ENCODE data around the gene CHEK2.
A peak's percentile ranks its signal among the peaks of the same experiment; 100 is the strongest.

The CHEK2 gene

GRCh38 chr22:28741785-28742561 lies at the start of gene CHEK2, which contains the start of gene HSCB:
TSS of gene CHEK2 (minus strand) at chr22:28741820. CDS start at chr22:28734721, 7,099 bp downstream.
TSS of gene HSCB (plus strand) at chr22:28742039. CDS start at chr22:28742096, 57 bp downstream.
- H3K4me2 ChIP-seq: peak within 1 kb of the TSS; percentile 68
- H3K79me2 ChIP-seq (ENCODE audit: insufficient read depth, low read depth): peaks cover 12% of the 10 kb centered on the region; the same call in 1 of the 2 replicates
- peaks cover 4% of the 10 kb centered on the region; the same call in 1 of the 2 replicates for H3K36me3 ChIP-seq (ENCODE audit: insufficient read depth)
- H3K4me1 ChIP-seq (ENCODE audit: low read depth, poor library complexity, severe bottlenecking): peaks cover 32% of the 10 kb centered on the region
- H4K20me1 ChIP-seq (ENCODE audit: insufficient read depth): no peaks in the 10 kb centered on the region
- H3K27ac ChIP-seq: peak within 1 kb of the TSS; percentile 75
- H3K27me3 ChIP-seq (ENCODE audit: insufficient read depth, low read depth): no peaks in the 10 kb centered on the region
- no peak for TF ChIP-seq CTCF (conservative IDR thresholded peaks at IDR 0.05; ENCODE audit: low read depth, low read length)
- peak within 1 kb of the TSS; percentile 83 for H3K9ac ChIP-seq
- H2AFZ ChIP-seq (ENCODE audit: low read depth): peak within 1 kb of the TSS; percentile 83
- no peak within 1 kb of the TSS for H3K4me3 ChIP-seq (IDR thresholded peaks at IDR 0.05; ENCODE audit: insufficient read depth, low read depth, low read length)

GRCh38 chr22:28791124-28791523 lies 49.5 kb upstream of the CHEK2 start:
- Histone ChIP-seq H3K79me2 (ENCODE audit: insufficient read depth, low read depth) (peaks cover 24% of the 10 kb centered on the region), H3K9ac (peak overlapping the region; percentile 50; the same call in 1 of the 2 replicates)

GRCh38 chr22:28788601-28789000 lies 47.0 kb upstream of the CHEK2 start:
- Histone ChIP-seq H3K36me3 (ENCODE audit: insufficient read depth) (no peaks in the 10 kb centered on the region), H3K9ac (no peak overlapping the region)

More at GRCh38 chr22:28791124-28791523, 49.5 kb upstream of the CHEK2 start:
- H3K36me3 ChIP-seq (ENCODE audit: insufficient read depth): peaks cover 7% of the 10 kb centered on the region; the same call in 1 of the 2 replicates
- no peak overlapping the region for H3K4me3 ChIP-seq (IDR thresholded peaks at IDR 0.05; ENCODE audit: insufficient read depth, low read depth, low read length)
- no peak for TF ChIP-seq CTCF (conservative IDR thresholded peaks at IDR 0.05; ENCODE audit: low read depth, low read length)
- H2AFZ ChIP-seq (ENCODE audit: low read depth): no peak overlapping the region
- H4K20me1 ChIP-seq (ENCODE audit: insufficient read depth): peaks cover 19% of the 10 kb centered on the region
- H3K4me1 ChIP-seq (ENCODE audit: low read depth, poor library complexity, severe bottlenecking): peaks cover 75% of the 10 kb centered on the region
- no peaks in the 10 kb centered on the region for H3K27me3 ChIP-seq (ENCODE audit: insufficient read depth, low read depth)
- peak overlapping the region; percentile 46 for H3K4me2 ChIP-seq
- H3K27ac ChIP-seq: peak overlapping the region; percentile 91

More at GRCh38 chr22:28788601-28789000, 47.0 kb upstream of the CHEK2 start:
- Histone ChIP-seq H3K27ac (no peak overlapping the region), H4K20me1 (ENCODE audit: insufficient read depth) (peaks cover 3% of the 10 kb centered on the region; the same call in 1 of the 2 replicates), H3K4me1 (ENCODE audit: low read depth, poor library complexity, severe bottlenecking) (peaks cover 50% of the 10 kb centered on the region), H3K27me3 (ENCODE audit: insufficient read depth, low read depth) (no peaks in the 10 kb centered on the region), H2AFZ (ENCODE audit: low read depth) (no peak overlapping the region), H3K79me2 (ENCODE audit: insufficient read depth, low read depth) (no peaks in the 10 kb centered on the region; the same call in 1 of the 2 replicates), H3K4me3 (IDR thresholded peaks at IDR 0.05; ENCODE audit: insufficient read depth, low read depth, low read length) (no peak overlapping the region), H3K4me2 (no peak overlapping the region)
- TF ChIP-seq CTCF (conservative IDR thresholded peaks at IDR 0.05; ENCODE audit: low read depth, low read length): no peak

All from KMS-11 (cell line).